A172 (cell line): Measurements from ENCODE around the gene FLNB. TPM values are rescaled to one million over a fixed set of nuclear protein-coding genes. Genes with fewer than 3 reads are reported as not detected.
"Not testable (repeated sequence)": the region's sequence is repeated elsewhere in the genome, so short reads cannot be mapped to it uniquely, and the experiment has no call there.

Source experiments
- DNase-seq: peaks from one replicate; pipeline ENCODE4 v3.0.0-alpha.2; 2015; ENCODE audit warnings: low spot score
- total RNA-seq: library from RNA; depleted of rRNA; stranded (reverse); fragments of >200 nt; shearing (Covaris generic); gene quantifications from 2 replicates; pipeline ENCODE4 v1.2.3, GENCODE V29; 2014

Gene FLNB
- total RNA-seq, 1 experiment from 2014 or later, result 225 TPM

DNA sequence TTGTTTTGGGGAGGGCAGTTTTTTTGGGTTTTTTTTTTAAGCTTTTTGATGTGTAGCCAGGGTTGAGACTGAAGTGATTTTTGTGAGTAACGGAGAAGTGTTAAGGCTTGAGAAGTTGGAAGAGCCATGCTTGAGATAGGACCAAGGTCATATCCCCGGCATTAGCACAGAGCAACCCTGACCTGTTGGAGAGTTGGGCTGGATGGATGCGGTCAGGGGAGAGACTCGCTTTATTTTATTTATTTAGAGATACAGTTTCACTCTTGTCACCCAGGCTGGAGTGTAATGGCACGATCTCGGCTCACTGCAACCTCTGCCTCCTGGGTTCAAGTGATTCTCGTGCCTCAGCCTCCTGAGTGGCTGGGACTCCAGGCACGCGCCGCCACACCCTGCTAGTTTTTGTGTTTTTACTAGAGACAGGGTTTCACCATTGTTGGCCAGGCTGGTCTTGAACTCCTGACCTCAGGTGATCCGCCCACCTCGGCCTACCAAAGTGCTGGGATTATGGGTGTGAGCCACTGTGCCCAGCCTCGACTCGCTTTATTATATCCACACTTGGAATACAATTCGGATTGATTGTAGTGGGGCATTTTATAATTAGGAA lies 43.5 kb downstream of the FLNB start:
- not testable (repeated sequence) for DNase-seq

DNA sequence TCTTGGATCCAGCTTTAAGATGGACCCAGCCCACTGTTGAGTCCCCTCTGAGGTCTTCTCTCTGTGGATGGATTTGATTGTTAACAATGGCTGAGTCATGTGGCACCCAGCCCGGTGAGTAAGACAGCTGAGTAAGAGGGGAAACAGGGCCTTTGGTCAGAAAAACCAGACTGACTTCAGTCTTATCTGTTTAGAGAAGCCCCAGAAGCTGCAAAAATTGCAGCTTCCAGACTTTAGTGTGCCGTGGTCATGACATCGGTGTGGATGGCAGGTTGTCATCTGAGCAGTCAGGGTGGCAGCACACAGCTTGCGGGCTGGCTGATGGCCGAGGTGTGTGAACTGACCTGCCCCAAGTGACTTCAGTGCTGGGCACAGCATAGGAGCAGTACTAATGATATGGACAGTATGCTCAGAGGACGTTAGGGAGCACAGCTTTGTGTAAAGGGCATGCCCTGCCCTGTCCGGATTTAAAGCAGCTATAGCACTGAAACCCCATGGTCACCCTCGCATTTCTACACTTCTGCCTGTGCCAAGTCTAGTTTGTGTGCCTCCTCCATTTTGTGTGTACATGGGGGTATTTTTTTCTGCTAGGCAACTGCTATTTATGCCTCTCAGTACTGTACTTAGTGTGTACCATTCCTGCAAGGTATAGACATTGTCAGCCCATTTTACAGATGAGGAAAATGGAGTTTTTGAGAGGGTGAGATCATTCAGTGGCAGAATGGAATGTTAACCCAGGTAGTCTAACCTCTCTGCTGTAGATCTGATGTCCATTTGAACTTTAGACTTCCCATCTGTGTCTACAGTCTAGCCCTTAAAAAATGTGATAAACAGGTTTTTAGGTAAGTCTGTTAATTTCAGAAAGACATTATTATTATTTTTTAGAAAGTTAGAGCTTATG lies 44.4 kb downstream of the FLNB start:
- DNase-seq, result peak; percentile 98

DNA sequence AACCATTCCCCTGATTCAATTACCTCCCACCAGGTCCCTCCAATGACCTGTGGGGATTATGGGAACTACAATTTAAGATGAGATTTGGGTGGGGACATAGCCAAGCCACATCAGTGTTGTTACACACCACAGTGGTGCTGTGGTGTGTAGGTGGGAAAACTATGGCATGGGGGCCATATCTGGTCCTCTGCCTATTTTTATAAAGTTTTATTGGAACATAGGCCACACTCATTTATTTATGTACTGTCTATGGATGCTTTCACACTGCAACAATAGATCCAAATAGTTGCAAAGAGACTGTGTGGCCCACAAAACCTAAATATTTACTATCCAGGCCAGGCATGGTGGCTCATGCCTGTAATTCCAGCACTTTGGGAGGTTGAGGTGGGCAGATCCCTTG lies 46.4 kb downstream of the FLNB start:
- DNase-seq, result no peak

DNA sequence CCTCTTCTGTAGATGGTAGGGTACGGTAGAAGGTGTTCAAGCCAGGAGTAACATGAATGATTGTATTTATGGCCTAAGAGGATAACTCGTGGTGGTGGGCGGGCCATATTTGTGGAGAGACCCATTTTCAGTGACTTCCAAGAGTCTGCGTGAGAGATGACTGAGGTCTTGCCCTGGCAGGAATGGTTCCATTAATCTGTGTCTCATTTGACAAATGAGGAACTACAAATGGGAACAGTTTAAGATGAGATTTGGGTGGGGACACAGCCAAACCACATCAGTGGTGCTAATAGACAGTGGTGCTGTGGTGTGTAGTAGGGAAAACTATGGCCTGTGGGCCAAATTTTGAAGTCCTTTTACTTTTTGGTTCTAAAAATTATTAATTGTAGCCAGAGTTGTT lies 47.1 kb downstream of the FLNB start:
- DNase-seq, result no peak

DNA sequence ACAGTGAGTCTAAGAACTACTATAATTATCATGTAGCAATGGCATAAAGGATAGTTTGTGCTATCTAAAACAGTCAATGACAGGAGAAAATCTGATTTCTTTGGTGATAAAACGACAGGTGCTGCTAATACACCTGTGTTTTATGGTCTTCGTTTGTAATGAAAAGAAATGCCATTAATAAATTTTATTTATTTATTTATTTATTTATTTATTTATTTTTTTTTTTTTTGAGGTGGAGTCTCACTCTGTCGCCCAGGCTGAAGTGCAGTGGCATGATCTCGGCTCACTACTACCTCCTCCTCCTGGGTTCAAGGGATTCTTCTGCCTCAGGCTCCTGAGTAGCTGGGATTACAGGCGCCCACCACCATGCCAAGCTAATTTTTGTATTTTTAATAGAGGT lies 47.7 kb downstream of the FLNB start:
- not testable (repeated sequence) for DNase-seq

DNA sequence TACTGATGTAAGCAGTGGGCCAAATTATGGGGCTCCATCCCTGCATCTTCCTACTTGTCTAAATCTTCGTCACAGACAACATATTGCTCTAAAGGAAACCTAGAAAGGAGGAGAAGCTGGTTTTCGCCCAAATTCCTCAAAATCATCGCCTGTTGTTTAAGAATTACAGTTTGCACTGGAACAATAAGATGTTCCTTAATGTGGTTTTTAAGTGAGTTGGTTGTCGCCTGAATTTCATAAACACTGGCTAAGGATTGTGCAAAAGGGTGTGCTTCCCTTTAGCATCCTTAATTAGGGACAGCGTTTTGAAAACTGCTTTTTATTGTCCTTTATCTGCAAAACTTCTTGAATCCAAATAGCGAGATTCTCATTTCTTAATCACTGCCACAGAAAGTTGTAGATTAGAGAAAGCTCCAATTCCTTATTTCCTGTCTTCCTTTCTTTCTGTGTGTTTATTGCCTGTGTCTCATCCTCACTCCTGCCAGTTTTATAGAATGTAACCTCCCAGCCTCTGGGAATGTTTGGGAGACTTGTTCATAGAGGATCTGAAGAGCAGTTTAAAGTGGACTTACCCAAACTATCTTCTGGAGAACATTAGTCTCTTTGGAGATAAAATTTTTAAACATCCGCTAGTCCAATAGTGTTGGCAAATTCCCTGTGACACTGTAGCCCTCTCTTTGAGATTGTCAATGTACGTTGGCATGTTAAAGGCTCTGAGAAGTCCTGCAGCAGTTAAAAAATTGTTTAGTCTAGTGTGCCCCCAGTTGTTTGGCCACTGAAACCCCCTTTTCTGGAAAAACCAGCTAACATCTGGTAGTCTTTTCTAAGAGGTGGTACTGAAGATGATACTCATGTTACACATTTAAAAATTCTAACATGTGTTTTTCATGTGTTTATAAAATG lies 50.4 kb downstream of the FLNB start:
- DNase-seq, result peak; percentile 79

DNA sequence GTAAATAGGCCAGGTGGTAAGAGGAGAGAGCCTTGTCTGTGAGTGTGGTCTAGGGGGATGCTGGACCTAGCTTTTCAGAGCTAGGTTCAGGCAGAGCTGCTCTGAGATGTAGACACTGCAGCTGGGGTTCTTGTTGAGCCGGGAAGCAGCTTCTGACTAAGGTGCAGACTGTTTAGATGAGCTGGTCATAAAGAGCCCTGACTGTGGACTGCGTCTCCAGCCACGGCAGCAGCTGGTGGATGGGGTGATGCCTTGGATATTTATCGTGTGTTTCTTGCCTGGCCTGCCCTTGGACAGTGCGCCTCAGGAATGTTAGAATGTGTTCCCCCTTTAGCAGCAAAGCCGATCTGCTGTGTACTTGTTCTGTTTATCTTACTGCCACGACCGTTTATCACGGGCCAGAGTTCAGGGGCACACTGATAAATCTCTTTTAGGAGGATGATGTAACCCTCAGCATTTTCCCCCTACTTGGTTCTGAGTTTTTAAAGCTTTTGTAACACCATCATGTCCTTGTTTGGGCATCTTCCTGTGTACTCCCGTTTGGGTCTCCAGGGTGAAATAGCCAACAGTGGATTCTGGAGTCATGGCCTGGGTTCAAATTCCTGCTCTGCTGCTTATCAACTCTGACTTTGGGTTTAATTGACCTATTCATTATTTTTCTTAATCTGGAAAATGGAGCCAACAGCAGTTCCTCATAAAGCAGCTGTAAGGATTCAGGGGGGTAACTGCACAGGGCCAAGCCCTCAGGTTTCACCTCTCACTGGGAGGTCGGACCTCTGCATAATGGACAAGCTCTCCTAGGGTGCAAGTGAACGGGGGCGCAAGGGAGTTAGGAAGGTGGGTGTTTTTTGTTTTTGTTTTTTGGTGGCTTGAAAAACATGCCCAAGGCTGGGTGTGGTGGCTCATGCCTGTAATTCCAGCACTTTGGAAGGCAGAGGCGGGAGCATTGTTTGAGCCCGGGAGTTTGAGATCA lies 51.4 kb downstream of the FLNB start:
- peak; percentile 90 for DNase-seq

DNA sequence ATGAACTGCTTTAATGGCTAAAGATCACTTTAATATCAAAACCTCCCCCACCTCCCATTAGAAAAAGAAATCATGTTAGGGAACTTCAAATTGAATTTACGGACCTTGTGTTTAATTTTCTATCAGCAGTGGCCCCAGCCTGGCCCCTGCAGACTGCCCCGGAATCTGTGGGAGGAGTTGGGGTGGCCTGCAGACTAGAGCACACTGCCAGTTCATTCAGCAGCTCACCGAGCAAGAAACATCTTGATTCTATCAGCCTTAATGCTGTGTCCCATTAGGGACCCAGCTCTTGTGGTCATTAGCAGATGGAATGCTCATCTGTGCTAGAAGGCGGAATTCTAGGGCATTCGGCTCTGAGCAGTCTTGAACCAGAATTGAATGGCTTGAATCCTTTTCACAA lies 54.2 kb downstream of the FLNB start:
- no peak for DNase-seq

DNA sequence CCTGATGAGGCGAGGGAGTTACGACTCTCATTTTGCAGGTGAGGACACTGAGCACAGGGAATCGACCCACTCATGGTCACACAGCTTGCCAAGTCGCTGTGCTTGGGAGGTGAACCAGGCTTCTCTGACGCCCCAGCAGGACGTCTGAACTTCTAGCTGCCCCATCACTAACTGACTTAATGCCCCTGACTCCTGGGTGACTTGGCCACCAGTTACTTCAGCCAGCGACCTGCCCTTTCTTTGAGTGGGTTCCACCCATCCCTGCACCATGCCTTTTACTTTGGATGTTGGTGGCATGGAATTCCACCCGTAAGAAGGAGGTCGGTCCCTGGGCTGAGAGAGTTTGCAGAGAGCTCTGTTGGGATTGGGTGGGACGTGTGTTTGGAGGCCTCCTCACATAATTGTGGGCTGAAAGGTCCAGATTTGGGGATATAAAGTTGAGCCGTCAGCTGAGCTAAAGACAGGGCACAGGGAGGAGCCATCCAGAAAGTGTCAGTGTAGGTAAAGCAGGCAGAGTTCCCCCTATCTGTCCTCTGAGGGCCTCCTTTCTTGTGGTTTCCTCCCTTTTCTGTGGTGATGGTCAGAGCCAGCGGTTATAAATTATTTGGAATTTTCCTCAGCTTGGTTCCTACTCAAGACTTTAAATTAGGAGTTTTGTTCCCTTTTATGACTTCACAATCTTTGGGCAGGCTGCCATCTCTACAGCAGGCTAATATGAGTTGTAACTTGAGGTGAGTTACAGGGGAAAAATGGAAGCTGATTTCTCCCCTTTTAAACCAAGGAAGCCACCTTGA lies 55.0 kb downstream of the FLNB start:
- peak; percentile 85 for DNase-seq

DNA sequence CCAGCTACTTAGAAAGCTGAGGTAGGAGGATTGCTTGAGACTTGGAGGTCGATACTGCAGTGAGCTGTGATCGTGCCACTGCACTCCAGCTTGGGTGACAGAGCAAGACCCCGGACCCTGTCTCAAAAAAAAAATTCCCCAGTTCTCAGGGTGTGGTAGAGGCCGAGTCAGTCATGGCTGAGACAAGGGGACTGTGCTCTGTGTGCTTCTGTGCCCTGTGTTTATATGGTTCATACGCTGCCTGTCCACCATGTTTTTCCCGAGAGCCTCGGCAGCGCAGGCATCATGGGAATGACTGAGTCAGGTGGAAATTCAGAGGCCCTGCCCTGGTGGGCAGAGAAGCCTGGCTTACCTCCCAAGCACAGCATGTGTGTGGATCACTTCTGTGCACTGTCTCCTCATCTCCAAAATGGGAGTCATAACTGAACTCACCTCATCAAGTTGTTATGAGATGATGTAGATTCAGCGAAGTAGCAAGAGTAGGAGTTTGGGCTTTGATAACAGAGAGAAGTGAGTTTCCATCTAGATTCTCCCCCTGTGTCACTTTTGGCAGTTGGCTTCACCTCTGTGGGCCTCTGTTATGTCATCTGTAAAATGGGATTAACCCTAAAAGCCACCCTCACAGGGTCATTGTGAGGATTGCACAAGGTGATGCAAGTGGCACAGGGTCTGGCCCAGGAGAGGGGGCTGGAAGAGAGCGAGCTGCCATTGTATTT lies 56.9 kb downstream of the FLNB start:
- no peak for DNase-seq

DNA sequence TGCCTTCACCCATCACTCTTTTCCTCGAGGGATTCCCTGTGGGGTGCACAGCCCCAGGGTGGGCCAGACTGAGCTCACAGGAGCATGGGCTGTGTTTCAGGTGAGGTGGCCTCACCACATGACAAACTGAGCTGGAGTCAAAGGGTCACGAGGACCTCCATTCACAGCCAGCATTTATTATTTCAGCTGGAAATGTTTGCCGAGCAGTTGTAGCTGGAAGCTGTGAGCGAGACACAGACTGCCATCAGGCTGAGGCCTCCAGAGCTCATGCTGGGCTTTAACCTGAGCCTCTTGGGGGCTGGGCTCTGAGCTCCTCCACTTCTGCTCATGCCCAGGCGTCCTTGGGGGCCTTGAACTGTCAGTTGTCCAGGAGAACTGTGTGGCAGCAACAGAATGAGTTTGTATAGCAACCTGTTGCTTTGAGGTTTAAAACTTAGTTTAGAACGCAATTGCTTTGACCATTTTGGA lies 57.5 kb downstream of the FLNB start:
- no peak for DNase-seq

DNA sequence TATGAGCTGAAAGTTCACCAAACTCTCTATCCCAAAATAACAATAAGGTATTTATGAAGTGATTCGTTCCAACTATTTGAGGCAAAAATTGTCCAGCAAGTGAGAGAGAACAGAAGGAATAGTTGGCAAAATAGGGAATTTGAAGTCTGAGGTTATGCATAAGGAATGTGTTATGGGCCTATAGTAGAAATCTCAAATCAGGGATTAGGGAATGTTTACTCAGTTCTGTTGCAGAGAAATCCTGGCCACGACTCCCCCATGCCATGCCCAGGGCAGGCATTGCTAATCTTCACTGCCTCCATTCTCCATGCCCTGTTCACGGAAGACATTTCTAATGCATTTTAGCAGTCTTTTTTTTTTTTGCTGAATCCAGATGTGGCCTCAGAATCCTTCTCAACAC lies 58.6 kb downstream of the FLNB start:
- no peak for DNase-seq

DNA sequence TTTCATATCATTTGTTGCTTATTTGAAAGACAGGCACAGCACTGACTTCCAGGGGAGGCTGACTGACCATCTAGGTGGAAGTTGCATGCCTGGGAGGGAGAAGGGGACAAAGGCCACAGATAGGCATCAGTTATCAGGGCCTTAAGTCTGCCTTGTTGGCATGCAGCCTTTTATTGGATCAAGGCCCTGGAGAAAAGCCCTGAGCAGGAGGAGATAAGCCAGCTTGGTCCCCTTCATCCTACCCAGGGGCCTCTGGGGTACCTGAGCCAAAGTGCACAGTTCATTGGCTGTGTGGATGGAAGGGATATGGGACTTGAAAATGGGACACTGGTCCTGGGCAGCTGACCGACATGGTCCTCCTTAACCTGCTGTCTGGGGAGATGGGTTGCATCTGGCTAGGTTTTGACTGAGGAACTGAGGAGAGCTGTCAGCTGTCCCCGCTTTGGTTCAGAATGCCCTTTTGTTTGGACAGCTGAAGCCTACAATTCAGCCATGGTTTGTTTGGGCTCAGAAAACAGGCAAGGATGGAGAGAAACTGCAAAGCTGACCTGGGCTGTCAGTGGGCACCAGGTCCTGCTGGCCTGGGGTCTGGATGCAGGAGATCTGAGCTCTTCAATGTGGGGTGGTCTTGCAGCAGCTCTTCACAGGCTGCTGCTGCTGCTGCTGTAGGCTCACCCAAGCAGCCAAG lies 60.0 kb downstream of the FLNB start:
- DNase-seq, result no peak

DNA sequence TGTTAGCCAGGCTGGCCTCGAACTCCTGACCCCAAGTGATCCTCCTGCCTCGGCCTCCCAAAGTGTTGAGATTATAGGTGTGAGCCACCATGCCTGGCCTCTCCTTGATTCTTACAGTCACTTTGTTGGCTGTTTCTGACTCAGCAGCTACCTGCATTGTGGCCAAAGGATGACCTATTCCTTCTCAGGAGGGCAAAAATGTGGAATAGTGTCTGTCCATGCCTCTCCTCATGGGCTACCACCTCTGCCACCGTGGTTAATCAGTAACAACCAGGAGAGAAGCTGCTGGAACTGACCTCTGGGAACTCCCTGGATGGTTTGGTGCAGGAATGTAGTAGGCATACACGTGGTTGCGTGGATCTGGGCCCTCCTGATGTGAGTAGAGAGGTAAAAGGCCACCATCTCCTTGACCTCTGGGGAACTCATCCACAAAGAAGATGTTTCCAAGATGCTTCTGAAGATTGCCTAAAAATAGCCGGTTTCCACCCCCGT lies 63.3 kb downstream of the FLNB start:
- DNase-seq, result no peak

DNA sequence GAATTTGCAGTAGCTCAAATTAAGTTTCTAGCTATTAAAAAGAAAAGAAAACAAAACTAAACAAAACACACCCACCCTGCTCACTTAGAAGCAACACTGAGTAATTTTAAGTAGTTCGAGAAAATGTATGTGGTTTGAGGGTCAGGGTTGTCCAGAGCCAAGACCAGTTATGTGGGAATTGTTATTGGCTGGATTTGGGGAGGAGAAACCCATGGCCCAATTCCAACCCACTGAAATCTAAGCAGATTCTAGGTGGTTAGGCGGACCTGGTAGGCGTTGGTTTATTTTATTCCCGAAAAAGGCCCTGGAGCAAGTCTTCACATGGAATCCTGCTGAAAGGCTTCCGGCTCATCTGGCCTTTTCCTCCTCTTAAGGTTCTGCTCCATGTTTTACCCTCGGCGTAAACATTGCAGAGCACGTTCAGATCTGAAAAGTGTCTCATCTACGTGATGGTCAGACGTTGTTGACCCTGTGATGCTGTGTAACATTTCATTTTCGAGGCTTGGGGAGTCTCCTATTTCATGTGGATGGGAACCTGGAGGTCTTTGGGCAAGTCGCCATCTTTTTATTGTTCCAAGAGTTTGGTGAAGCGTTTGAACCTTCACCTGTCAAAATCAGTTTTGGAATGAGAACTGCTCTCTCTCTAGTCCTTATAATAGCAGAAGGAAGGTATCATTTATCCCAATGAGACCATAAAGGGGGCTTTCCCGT lies 64.0 kb downstream of the FLNB start:
- DNase-seq, result peak; percentile 71

DNA sequence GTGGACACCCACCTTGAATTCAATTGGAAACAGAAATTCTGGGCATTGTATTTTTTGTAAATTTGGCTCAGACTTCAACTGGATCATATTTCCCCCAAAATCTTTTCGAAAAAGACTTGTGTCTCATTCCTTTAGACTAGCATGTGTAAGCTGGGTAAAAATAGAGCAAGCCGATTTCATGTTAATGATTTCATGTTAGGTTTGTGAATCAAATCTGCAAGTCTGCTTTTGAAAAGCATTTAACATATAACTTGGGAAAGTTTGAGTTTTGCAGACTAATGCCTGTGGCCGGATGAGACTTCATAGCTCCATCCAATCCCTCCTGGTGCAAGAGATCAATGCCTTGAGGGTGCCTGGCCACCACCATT lies 64.5 kb downstream of the FLNB start:
- no peak for DNase-seq

DNA sequence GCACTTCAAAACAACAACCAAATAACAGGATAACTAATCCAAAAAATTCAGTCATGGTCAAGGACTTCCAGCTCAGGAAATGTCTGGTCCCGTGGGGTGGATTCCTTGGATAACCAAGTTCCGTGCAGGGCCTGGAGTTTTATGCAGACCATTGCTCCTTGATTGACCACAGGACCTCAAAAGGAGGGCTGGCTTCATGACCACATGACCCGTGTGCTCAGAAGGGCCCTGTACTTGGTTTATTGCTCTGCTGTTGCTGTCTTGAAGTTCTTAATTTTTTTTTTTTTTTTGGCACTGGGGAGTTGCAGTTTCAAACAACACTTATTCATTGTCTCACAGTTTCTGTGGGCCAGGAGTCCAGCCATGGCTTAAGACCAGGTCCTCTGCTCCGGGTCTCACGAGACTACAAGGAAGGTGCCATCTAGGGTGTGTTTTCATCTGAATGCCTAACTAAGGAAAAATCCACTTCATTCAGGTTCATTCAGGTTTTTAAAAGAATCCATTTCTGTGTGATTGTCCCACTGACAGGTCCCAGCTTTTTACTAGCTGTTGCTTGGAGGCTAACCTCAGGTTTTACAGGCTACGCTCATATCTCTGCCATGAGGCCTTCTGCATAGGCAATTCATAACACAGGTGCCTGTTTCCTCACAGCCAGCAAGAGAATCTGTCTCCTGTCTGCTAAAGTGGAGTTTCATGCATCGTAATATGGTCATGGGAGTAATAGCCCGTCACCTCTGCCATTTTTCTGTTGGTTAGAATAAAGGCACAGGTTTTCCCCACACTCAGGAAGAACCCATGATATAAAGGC lies 65.3 kb downstream of the FLNB start:
- DNase-seq, result no peak
